ENCODE measurements around the gene IFITM5.
"Not testable (repeated sequence)": the region's sequence is repeated elsewhere in the genome, so short reads cannot be mapped to it uniquely, and the experiment has no call there.

The IFITM5 gene

GRCh38 chr11:312092-312816 lies 12.9 kb upstream of the IFITM5 start:
- DNase-seq (ENCODE audit: low read depth, low spot score) = no peak

GRCh38 chr11:311013-311748 lies 11.9 kb upstream of the IFITM5 start:
- DNase-seq (ENCODE audit: low read depth, low spot score) = not testable (repeated sequence)

GRCh38 chr11:309979-310572 lies 10.8 kb upstream of the IFITM5 start:
- DNase-seq (ENCODE audit: low read depth, low spot score) = not testable (repeated sequence)

GRCh38 chr11:308740-309665 lies 9.7 kb upstream of the IFITM5 start:
- not testable (repeated sequence) for DNase-seq (ENCODE audit: low read depth, low spot score)

- DNase-seq (ENCODE audit: low read depth, low spot score) = not testable (repeated sequence)
These were observed 8.7 kb upstream of the IFITM5 start, which contains the start of gene IFITM2 for GRCh38 chr11:307766-308708. IFITM2 (plus strand) TSS chr11:307816; CDS start chr11:308193, 377 bp downstream.

GRCh38 chr11:306645-307371 lies 7.5 kb upstream of the IFITM5 start:
- no peak for DNase-seq (ENCODE audit: low read depth, low spot score)

- no peak for DNase-seq (ENCODE audit: low read depth, low spot score)
These were observed 6.5 kb upstream of the IFITM5 start for GRCh38 chr11:305844-306211.

- DNase-seq (ENCODE audit: low read depth, low spot score) = no peak
These were observed 5.9 kb upstream of the IFITM5 start for GRCh38 chr11:304915-305843.

GRCh38 chr11:304061-304506 lies 4.8 kb upstream of the IFITM5 start:
- no peak for DNase-seq (ENCODE audit: low read depth, low spot score)

GRCh38 chr11:303363-303762 lies 4.0 kb upstream of the IFITM5 start:
- no peak for DNase-seq (ENCODE audit: low read depth, low spot score)

GRCh38 chr11:299951-300735 lies 817 bp upstream of the IFITM5 start:
- no peak for DNase-seq (ENCODE audit: low read depth, low spot score)

GRCh38 chr11:298406-299065 lies 790 bp downstream of the IFITM5 start:
- no peak for DNase-seq (ENCODE audit: low read depth, low spot score)

- DNase-seq (ENCODE audit: low read depth, low spot score) = no peak
These were observed 1.5 kb downstream of the IFITM5 start for GRCh38 chr11:297586-298405.

GRCh38 chr11:297051-297585 lies 2.2 kb downstream of the IFITM5 start:
- no peak for DNase-seq (ENCODE audit: low read depth, low spot score)

GRCh38 chr11:296171-297050 lies 2.9 kb downstream of the IFITM5 start:
- no peak for DNase-seq (ENCODE audit: low read depth, low spot score)

All from brain pericyte (primary cell).